Ovary (tissue), 9 donors: ENCODE data around the gene FLII. TPM values are rescaled to one million over a fixed set of nuclear protein-coding genes. Genes with fewer than 3 reads are reported as not detected.
"Not testable (repeated sequence)": the region's sequence is repeated elsewhere in the genome, so short reads cannot be mapped to it uniquely, and the experiment has no call there.

ENCODE experiments used
- DNase-seq, 5 donors: peaks; one replicate each; pipeline ENCODE4 v3.0.0-alpha.2; 2019 to 2020
- H3K27ac ChIP-seq, 2 donors: fragments of 200-600 bp; one replicate each; pipeline versions ENCODE4 v1.5.1 to v1.8.0; 2019 to 2022
- H3K27me3 ChIP-seq: fragments of 200-600 bp; one replicate; pipeline ENCODE4 v1.8.0; 2022
- H3K36me3 ChIP-seq: fragments of 200-600 bp; sonication (generic); one replicate; pipeline ENCODE4 v1.5.1; 2019
- H3K4me1 ChIP-seq: one replicate; pipeline ENCODE4 v1.8.1; 2013; ENCODE audit warnings: mild to moderate bottlenecking, moderate library complexity; ENCODE audit not compliant: insufficient read depth
- H3K4me3 ChIP-seq: fragments of 200-600 bp; sonication (generic); one replicate; pipeline ENCODE4 v1.5.1; 2017
- H3K9me3 ChIP-seq, 2 donors: fragments of 200-600 bp in 1 of 2; sonication (generic) in 1 of 2; one replicate each; pipeline versions ENCODE4 v1.5.1 to v1.8.1; 2013 to 2019; ENCODE audit warnings: mild to moderate bottlenecking in 1 of 2, moderate library complexity in 1 of 2
- CTCF ChIP-seq, 3 donors: fragments of 450-650 bp in 2 of 3; fragments of 200-600 bp in 1 of 3; IDR thresholded peaks; one replicate each; pipeline versions ENCODE4 v1.5.1 to v1.8.0; 2016 to 2022; ENCODE audit warnings: antibody characterized with exemption in 3 of 3, mild to moderate bottlenecking in 1 of 3
- EP300 ChIP-seq: sonication (generic); formaldehyde crosslinking; IDR thresholded peaks from one replicate; pipeline ENCODE4 v1.6.1; 2017; ENCODE audit warnings: antibody characterized with exemption
- POLR2A ChIP-seq: fragments of 450-650 bp; IDR thresholded peaks from one replicate; pipeline ENCODE4 v1.6.1; 2017; ENCODE audit warnings: antibody characterized with exemption, mild to moderate bottlenecking, moderate library complexity
- WGBS, 3 donors: extraction: QIAGEN DNeasy Blood & Tissue Kit in 1 of 3; methylation state at CpG; one replicate each; pipeline versions ENCODE4 v1.1.5 to v1.1.7; 2013 to 2017; 5-methylcytosine and 5-hydroxymethylcytosine counted together
- intact Hi-C, 4 donors: fragments of 100-400 bp; cut with DNase I; formaldehyde crosslinking; loops; one replicate each; pipeline versions ENCODE4 v1.11.0 to v1.15.1; 2022 to 2023
- polyA plus RNA-seq, 2 donors: library from polyadenylated mRNA; stranded (reverse); fragments of 200-250 nt in 1 of 2; fragments of 350-450 nt in 1 of 2; fragmentation: Illumina TruSeq in 1 of 2; extraction: RNeasy Lipid Tissue Mini Kit (QIAGEN cat#74804) in 1 of 2; gene quantifications; one replicate each; pipeline ENCODE4 v1.2.3, GENCODE V29; 2013 to 2014
- total RNA-seq, 7 donors: library from RNA; depleted of rRNA in 2 of 7; stranded (reverse); fragments of >200 nt in 2 of 7; fragmentation: NEBNext Ultra II Directional in 3 of 7; extraction: Animal tissue kit (Norgen Biotek cat#: 25700) in 3 of 7; gene quantifications; one replicate each; pipeline versions ENCODE4 v1.1.0 to v1.2.4, GENCODE V29; 2016 to 2023
- donor health status: DM: no; HTN: no; CAD: no; lungs with moderate emphysema.
- donor health status: DM: no; HTN: no; CAD: no.
- donor health status: Bipolar disorder and iron deficiency.
- donor health status: DM: yes; HTN: yes; CAD: no.
- donor health status: DM: no; HTN: no; CAD: no.
- donor health status: DM: yes; HTN: yes; CAD: no.

Gene FLII
- total and polyA plus RNA-seq, 9 donors = 127 to 245 (median 163) TPM

- peak; percentile 64 to 87 (median 80) for DNase-seq
Observed at GRCh38 chr17:18217412-18218015, 41.0 kb downstream of the FLII start.

GRCh38 chr17:18216906-18217305, 41.6 kb downstream of the FLII start:
- H3K9me3 ChIP-seq, H3K36me3 ChIP-seq, H3K27ac ChIP-seq, H3K4me1 ChIP-seq, intact Hi-C loops, H3K27me3 ChIP-seq, DNase-seq, H3K4me3 ChIP-seq: not testable (repeated sequence)
- WGBS, 3 donors = 76 to 85% (median 80%) methylated on average over 11 of the region's 11 CpGs

More at GRCh38 chr17:18217412-18218015, 41.0 kb downstream of the FLII start:
- no peak overlapping the region for H3K27ac ChIP-seq
- WGBS, 3 donors = 21 to 28% (median 24%) methylated on average over 5 to 6 of the region's 6 CpGs
- intact Hi-C loops = no loop called here
- H3K4me3 ChIP-seq = no peak overlapping the region
- H3K4me1 ChIP-seq = no peaks in the 10 kb centered on the region
- no peaks in the 10 kb centered on the region for H3K27me3 ChIP-seq
- no peaks in the 10 kb centered on the region for H3K36me3 ChIP-seq
- H3K9me3 ChIP-seq = no peaks in the 10 kb centered on the region
- TF ChIP-seq POLR2A (no peak), CTCF (IDR thresholded peaks at IDR 0.05) (peak; percentile 69 to 76 (median 76))

- 56 to 61% (median 59%) methylated on average over 7 of the region's 7 CpGs for WGBS, 3 donors
- no peak for DNase-seq
- H3K9me3 ChIP-seq = no peaks in the 10 kb centered on the region
- no peak overlapping the region for H3K4me3 ChIP-seq
- no peak overlapping the region for H3K27ac ChIP-seq
- intact Hi-C loops = no loop called here
- no peaks in the 10 kb centered on the region for H3K27me3 ChIP-seq
- no peaks in the 10 kb centered on the region for H3K4me1 ChIP-seq
- no peaks in the 10 kb centered on the region for H3K36me3 ChIP-seq
- no peak for TF ChIP-seq POLR2A
- TF ChIP-seq EP300 = no peak
- TF ChIP-seq CTCF (IDR thresholded peaks at IDR 0.05) = no peak
Observed at GRCh38 chr17:18213666-18214270, 44.8 kb downstream of the FLII start.

- Histone ChIP-seq H3K9me3 (no peaks in the 10 kb centered on the region), H3K4me1 (no peaks in the 10 kb centered on the region), H3K27me3 (no peaks in the 10 kb centered on the region), H3K36me3 (no peaks in the 10 kb centered on the region), H3K27ac (no peak overlapping the region), H3K4me3 (no peak overlapping the region)
- 83 to 84% (median 83%) methylated on average over 19 of the region's 19 CpGs for WGBS, 3 donors
- DNase-seq = no peak
- TF ChIP-seq POLR2A = no peak
- intact Hi-C loops = loop anchor here in 1 of 4 donors (10.0 kb wide), 1 partner anchor 67 kb away; no protein-coding TSS in a partner anchor
Observed at GRCh38 chr17:18208092-18208491, 50.4 kb downstream of the FLII start.

- H3K4me1 ChIP-seq = peaks cover 2% of the 10 kb centered on the region
- intact Hi-C loops = loop anchor here in 1 of 4 donors (10.0 kb wide), 1 partner anchor 68 kb away; no protein-coding TSS in a partner anchor
- H3K27me3 ChIP-seq = no peaks in the 10 kb centered on the region
- DNase-seq = no peak
- no peak for TF ChIP-seq EP300
- TF ChIP-seq POLR2A = no peak
- TF ChIP-seq CTCF (IDR thresholded peaks at IDR 0.05) = no peak
- H3K27ac ChIP-seq = no peak overlapping the region
- H3K9me3 ChIP-seq = no peaks in the 10 kb centered on the region
- no peaks in the 10 kb centered on the region for H3K36me3 ChIP-seq
- no peak overlapping the region for H3K4me3 ChIP-seq
Observed at GRCh38 chr17:18206962-18207361, 51.6 kb downstream of the FLII start.
